ENCODE measurements around the gene CPNE6. TPM values are rescaled to one million over a fixed set of nuclear protein-coding genes. Genes with fewer than 3 reads are reported as not detected.

The CPNE6 gene
- total and polyA plus RNA-seq, 2 of the 13 experiments (the other 11 are each of a cell fraction or from before 2014, with no cell fraction given) = not detected

DNA sequence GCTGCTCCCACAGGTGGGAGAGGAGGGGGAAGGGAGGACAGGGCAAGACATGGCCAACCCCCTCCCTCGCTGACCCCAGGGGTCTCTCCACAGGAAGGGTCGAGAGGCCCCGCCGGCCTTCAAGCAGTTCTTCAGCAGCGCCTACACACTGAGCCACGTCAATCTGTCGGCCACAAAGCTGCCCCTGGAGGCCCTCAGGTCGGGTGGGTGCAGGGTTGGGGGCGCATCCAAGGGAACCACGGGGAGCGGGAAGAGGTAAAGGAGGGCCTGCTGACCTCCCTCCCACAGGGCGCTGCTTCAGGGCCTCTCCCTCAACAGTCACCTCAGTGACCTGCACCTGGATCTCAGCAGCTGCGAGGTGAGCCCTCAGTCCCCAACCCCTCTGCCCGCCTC, 13.5 kb upstream of the CPNE6 start:
- Histone ChIP-seq H3K27ac (ENCODE audit: extremely low read length, insufficient read depth, low read length) (no peak overlapping the region), H3K4me2 (ENCODE audit: low read depth, low read length) (peak overlapping the region; percentile 13; the same call in 1 of the 2 replicates), H3K9ac (ENCODE audit: insufficient read depth, low read depth, low read length) (no peak overlapping the region), H2AFZ (ENCODE audit: low read length) (no peak overlapping the region), H4K20me1 (ENCODE audit: insufficient read depth, low read length) (no peaks in the 10 kb centered on the region), H3K27me3 (ENCODE audit: control insufficient read depth in 1 of 2, insufficient read depth in 2 of 2, low read length in 2 of 2) (peaks cover 20 to 53% of the 10 kb centered on the region in 2 experiments; a peak in 4 of 5 replicates), H3K4me1 (ENCODE audit: insufficient read depth, low read length) (peaks cover 46% of the 10 kb centered on the region), H3K4me3 (replicated peaks in 1 of 3; ENCODE audit: insufficient read depth in 1 of 3, low read depth in 2 of 3, low read length in 3 of 3) (no peak overlapping the region), H3K79me2 (ENCODE audit: insufficient read depth, low read length) (no peaks in the 10 kb centered on the region), H3K9me3 (ENCODE audit: low read length) (no peaks in the 10 kb centered on the region), H3K36me3 (replicated peaks in 1 of 2; ENCODE audit: control insufficient read depth in 1 of 2, insufficient read depth in 2 of 2, low read length in 2 of 2) (no peaks in the 10 kb centered on the region)
- FAIRE-seq (no peak), DNase-seq (ENCODE audit: low spot score) (no peak), ATAC-seq (peak; percentile 12)
- ChIA-PET POLR2A (interaction anchor here (0.8 to 9.6 kb wide), 25 partner anchors 9 to 250 kb away, joined by 3 to 226 read pairs (median 8); partner anchors contain the start of genes CHMP4A, CIDEB, DCAF11 and DHRS1), CTCF (ENCODE audit: low intra/inter-chr PET ratio, low total read pairs) (interaction anchor here (1.2 to 5.4 kb wide), 8 partner anchors 23 to 240 kb away, joined by 3 to 109 read pairs (median 12); partner anchors contain the start of genes IRF9 and PCK2)
- intact Hi-C loops (cut with micrococcal nuclease; ENCODE audit: unreplicated experiment) = loop anchor here (1.0 to 2.0 kb wide), 5 partner anchors 32 to 239 kb away; partner anchors contain the start of gene IRF9
- 22% methylated on average over 14 of the region's 14 CpGs for WGBS (ENCODE audit: low lambda C conversion rate)
- in situ Hi-C loops (cut with HindIII; ENCODE audit: extremely low pct_ligation_motif_present, low pct_unique_long_range_greater_than_20kb) = loop anchor here (5.0 kb wide), 2 partner anchors 34 to 104 kb away; partner anchors contain the start of genes IRF9 and PCK2
- BruUV-seq (replicated peaks) = no TSS peak
- TF ChIP-seq ZNF10 (CRISPR knock-in tag; IDR thresholded peaks at IDR 0.05; ENCODE audit: borderline replicate concordance, low read depth) (0 out of 2 replicates have a peak, but pooled peaks have one; percentile 13), NR2F1 (CRISPR knock-in tag; IDR thresholded peaks at IDR 0.05) (0 out of 4 replicates have a peak, but pooled peaks of 1 of the 2 experiments have one; percentile 3), EEA1 (CRISPR knock-in tag; IDR thresholded peaks at IDR 0.05; ENCODE audit: borderline replicate concordance) (peak; percentile 11; the same call in 1 of the 2 replicates), ZNF652 (CRISPR knock-in tag; IDR thresholded peaks at IDR 0.05; ENCODE audit: borderline replicate concordance, low read depth) (no peak), PCBP1 (IDR thresholded peaks at IDR 0.05; ENCODE audit: borderline replicate concordance, low read depth, low read length) (0 out of 2 replicates have a peak, but pooled peaks have one; percentile 43), MBNL3 (CRISPR knock-in tag; conservative IDR thresholded peaks at IDR 0.05) (no peak), ZNF891 (CRISPR knock-in tag; IDR thresholded peaks at IDR 0.05) (0 out of 2 replicates have a peak, but pooled peaks have one; percentile 68), TMF1 (CRISPR knock-in tag; IDR thresholded peaks at IDR 0.05; ENCODE audit: low read depth) (no peak), ZNF564 (CRISPR knock-in tag; IDR thresholded peaks at IDR 0.05) (no peak), TCF12 (IDR thresholded peaks at IDR 0.05) (no peak), TCF12 (CRISPR knock-in tag; IDR thresholded peaks at IDR 0.05) (no peak), ATF7 (IDR thresholded peaks at IDR 0.05) (no peak), ATF7 (CRISPR knock-in tag; IDR thresholded peaks at IDR 0.05) (peak; percentile 58; the same call in 1 of the 2 replicates), TEAD2 (CRISPR knock-in tag; IDR thresholded peaks at IDR 0.05) (0 out of 2 replicates have a peak, but pooled peaks have one; percentile 32), ATF1 (CRISPR knock-in tag; IDR thresholded peaks at IDR 0.05) (no peak), ZNF703 (CRISPR knock-in tag; IDR thresholded peaks at IDR 0.05; ENCODE audit: borderline replicate concordance) (no peak)
- TF ChIP-seq, protein P1, sequence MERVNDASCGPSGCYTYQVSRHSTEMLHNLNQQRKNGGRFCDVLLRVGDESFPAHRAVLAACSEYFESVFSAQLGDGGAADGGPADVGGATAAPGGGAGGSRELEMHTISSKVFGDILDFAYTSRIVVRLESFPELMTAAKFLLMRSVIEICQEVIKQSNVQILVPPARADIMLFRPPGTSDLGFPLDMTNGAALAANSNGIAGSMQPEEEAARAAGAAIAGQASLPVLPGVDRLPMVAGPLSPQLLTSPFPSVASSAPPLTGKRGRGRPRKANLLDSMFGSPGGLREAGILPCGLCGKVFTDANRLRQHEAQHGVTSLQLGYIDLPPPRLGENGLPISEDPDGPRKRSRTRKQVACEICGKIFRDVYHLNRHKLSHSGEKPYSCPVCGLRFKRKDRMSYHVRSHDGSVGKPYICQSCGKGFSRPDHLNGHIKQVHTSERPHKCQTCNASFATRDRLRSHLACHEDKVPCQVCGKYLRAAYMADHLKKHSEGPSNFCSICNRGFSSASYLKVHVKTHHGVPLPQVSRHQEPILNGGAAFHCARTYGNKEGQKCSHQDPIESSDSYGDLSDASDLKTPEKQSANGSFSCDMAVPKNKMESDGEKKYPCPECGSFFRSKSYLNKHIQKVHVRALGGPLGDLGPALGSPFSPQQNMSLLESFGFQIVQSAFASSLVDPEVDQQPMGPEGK (CRISPR knock-in tag; IDR thresholded peaks at IDR 0.05) = no peak
- TF ChIP-seq, protein P2, sequence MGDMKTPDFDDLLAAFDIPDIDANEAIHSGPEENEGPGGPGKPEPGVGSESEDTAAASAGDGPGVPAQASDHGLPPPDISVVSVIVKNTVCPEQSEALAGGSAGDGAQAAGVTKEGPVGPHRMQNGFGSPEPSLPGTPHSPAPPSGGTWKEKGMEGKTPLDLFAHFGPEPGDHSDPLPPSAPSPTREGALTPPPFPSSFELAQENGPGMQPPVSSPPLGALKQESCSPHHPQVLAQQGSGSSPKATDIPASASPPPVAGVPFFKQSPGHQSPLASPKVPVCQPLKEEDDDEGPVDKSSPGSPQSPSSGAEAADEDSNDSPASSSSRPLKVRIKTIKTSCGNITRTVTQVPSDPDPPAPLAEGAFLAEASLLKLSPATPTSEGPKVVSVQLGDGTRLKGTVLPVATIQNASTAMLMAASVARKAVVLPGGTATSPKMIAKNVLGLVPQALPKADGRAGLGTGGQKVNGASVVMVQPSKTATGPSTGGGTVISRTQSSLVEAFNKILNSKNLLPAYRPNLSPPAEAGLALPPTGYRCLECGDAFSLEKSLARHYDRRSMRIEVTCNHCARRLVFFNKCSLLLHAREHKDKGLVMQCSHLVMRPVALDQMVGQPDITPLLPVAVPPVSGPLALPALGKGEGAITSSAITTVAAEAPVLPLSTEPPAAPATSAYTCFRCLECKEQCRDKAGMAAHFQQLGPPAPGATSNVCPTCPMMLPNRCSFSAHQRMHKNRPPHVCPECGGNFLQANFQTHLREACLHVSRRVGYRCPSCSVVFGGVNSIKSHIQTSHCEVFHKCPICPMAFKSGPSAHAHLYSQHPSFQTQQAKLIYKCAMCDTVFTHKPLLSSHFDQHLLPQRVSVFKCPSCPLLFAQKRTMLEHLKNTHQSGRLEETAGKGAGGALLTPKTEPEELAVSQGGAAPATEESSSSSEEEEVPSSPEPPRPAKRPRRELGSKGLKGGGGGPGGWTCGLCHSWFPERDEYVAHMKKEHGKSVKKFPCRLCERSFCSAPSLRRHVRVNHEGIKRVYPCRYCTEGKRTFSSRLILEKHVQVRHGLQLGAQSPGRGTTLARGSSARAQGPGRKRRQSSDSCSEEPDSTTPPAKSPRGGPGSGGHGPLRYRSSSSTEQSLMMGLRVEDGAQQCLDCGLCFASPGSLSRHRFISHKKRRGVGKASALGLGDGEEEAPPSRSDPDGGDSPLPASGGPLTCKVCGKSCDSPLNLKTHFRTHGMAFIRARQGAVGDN (CRISPR knock-in tag; IDR thresholded peaks at IDR 0.05) = peak; percentile 47; the same call in 1 of the 2 replicates
- TF ChIP-seq, protein P3, sequence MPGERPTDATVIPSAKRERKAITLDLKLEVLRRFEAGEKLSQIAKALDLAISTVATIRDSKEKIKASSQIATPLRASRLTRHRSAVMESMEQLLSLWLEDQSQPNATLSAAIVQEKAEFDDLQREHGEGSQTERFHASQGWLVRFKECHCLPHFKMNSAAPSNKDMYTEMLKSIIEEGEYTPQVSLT (CRISPR knock-in tag; IDR thresholded peaks at IDR 0.05; ENCODE audit: borderline replicate concordance, low read depth) = no peak

All from HepG2 (cell line).